Stimulated activated CD8-positive, alpha-beta memory T cell treated with anti-CD3 and anti-CD28 coated beads, Interleukin-12 subunit alpha, Interleukin-12 subunit beta, amount 100 ng/mL, for 24 hours (primary cell): ENCODE data around the gene ZNF695.
"Not testable (repeated sequence)": the region's sequence is repeated elsewhere in the genome, so short reads cannot be mapped to it uniquely, and the experiment has no call there.

Experiments
- DNase-seq: peaks from one replicate; pipeline ENCODE4 v3.0.0-alpha.2; 2020; ENCODE audit errors: extremely low read depth

Gene ZNF695

DNA sequence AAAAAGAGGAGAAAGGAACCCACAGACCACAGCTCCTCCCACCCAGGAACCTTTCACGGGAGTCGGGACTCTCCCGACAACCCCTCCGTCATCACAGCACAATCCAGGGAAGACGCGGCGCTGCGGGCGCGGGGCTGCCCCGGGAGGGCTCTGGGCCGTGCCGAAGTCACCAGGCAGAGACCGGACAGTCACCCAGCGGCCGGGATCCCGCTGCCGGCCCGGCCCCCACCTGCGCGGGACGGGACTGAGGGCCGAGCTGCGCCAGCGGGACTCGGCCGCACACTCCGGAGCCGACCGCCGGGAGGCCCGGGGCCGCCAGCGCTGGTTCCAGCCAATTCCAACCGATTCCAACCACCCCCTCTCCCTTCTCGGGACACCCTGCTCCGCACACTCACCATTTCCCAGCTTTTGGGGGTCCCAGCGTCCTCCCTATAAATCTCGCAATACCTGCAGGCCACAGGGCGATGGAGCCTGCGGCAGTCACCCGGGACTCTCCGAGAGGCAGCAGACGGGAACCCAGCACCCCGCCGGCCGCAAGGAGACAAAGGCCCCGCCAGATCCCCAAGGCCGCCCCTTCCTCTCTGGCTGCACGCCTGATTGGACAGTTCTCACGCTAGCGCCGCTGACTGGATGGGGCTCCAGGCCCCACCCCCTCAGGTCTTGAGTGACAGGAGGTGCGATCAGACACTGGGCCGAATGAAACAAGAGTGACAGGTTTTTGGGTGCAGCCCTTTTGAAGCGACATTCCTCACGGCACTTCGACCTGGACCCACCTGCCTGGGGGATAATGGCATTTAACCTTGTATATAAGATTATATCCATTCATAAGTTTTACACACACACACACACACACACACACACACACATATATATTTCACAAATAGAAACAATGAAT, at the start of gene ZNF695:
Gene ZNF695 (minus strand): TSS at position 547 of the 895 bp plus-strand sequence. CDS start 149 bp downstream, at position 398.
- peak; percentile 38 for DNase-seq

DNA sequence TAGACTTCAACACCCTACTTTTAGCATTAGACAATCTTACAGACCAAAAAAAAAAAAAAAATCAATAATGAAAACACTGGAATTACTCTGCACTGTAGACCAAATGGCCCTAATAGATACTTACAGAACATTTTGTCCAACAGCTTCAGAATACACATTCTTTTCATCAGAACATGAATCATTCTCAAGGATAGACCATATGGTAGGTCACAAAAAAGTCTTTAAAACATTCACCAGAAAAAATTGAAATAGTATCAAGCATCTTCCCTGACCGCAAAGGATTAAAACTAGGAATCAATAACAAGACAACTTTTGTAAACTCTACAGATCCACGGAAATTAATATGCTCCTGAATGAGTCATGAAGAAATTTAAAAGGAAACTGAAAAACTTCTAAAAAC, 48.2 kb upstream of the ZNF695 start:
- no peak for DNase-seq

DNA sequence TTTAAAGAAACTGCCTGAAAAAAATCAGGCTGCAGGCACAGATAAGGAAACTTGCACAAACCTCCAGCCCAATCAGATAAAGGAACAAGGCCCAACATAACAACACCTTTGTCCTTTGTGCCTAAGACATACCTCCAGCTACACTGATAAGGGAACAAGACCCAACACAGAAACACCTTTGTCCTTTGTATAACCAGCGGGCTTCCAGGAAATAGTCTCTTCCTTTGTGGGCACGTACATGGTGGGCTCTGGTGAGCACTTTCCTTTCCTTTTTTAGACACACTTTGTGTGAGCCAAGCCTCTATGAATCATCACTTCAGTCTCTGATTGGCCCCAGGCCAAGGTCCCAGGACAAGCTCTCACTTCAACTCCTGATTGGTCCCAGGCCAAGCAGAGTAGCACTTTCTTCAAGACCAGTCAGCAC, 47.1 kb upstream of the ZNF695 start:
- no peak for DNase-seq

DNA sequence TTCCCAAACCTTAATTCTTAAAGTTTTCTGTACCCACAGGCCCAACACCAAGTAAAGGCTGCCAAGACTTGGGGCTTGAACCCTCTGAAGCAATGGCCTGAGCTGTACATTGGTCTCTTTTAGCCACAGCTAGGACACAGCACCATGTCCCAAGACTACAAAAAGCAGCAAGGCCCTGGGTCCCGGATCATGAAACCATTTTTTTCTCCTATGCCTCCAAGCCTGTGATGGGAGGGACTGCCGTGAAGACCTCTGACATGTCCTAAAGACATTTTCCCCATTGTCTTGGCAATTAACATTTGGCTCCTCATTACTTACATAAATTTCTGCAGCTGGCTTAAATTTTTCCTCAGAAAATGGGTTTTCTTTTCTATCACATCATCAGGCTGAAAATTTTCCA, 39.8 kb upstream of the ZNF695 start:
- no peak for DNase-seq

DNA sequence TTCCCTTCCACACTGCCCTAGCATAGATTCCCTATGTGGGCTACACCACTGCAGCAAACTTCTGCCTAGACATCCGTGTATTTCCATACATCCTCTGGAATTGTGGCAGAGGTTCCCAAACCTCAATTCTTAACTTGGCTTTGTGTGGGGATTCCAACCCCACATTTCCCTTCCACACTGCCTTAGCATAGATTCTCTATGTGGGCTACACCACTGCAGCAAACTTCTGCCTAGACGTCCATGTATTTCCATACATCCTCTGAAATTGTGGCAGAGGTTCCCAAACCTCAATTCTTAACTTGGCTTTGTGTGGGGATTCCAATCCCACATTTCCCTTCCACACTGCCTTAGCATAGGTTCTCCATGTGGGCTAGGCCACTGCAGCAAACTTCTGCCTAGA, 39.4 kb upstream of the ZNF695 start:
- DNase-seq, result no peak

DNA sequence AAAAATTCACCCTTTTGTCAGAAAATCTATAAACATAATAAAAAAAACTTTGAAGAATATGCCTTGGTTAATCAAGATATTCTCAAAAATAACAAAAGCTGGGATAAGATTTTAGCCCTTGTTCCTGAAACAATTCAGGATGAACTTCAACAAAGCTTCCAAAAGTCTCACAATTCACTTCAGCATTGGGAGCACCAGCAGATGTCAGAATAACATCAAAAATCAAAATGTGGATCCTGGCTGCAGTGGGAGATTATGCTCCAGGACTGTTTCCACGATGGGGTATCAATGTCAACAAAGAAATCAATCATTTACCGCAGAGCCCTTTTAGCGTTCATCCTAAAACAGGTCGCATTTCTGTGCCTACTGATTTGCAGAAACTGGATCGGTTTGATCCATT, 35.5 kb upstream of the ZNF695 start:
- no peak for DNase-seq

DNA sequence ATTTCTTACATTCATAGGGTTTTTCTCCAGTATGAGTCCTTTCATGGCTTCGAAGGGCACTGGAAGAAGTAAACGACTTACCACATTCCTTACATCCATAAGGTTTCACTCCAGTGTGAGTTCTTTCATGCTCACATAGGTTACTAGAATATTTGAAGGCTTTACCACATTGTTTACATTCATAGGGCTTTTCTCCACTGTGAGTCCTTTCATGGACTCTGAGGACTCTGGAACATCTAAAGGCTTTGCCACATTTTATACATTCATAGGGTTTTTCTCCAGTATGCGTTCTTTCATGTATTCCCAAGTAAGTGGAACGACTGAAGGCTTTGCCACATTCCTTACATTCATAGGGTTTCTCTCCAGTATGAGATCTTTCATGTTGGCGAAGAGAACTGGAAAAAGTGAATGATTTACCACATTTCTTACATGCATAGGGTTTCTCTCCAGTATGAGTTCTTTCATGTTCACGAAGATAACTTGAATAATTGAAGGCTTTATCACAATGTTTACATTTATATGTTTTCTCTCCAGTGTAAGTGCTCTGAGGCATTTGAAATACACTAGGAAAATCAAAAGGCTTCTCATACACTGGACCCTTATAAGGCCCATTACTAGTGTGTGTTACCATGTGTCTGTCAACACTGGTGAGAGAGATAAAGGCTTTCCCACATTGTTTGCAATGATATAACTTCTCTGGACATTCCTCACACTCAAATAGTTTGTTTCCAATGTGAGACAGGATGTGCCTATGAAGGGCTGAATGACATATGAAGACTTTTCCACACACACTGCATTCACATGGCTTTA, 29.9 kb upstream of the ZNF695 start:
- no peak for DNase-seq

DNA sequence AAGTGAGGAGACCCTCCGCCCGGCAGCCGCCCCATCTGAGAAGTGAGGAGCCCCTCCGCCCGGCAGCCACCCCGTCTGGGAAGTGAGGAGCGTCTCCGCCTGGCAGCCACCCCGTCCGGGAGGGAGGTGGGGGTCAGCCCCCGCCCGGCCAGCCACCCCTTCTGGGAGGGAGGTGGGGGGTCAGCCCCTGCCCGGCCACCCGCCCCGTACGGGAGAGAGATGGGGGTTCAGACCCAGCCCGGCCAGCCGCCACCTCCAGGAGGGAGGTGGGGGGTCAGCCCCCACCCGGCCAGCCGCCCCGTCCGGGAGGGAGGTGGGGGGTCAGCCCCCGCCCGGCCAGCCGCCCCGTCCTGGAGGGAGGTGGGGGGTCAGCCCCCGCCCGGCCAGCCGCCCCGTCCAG, 24.4 kb upstream of the ZNF695 start:
- DNase-seq, result not testable (repeated sequence)

DNA sequence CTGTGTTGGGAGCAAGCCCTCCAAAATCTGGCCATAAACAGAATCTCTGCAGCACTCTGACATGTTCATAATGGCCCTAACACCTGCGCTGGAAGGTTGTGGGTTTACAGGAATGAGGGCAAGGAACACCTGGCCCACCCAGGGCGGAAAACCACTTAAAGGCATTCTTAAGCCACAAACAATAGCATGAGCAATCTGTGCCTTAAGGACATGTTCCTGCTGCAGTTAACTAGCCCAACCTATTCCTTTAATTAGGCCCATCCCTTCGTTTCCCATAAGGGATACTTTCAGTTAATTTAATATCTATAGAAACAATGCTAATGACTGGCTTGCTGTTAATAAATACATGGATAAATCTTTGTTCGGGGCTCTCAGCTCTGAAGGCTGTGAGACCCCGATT, 16.8 kb upstream of the ZNF695 start:
- DNase-seq, result not testable (repeated sequence)

DNA sequence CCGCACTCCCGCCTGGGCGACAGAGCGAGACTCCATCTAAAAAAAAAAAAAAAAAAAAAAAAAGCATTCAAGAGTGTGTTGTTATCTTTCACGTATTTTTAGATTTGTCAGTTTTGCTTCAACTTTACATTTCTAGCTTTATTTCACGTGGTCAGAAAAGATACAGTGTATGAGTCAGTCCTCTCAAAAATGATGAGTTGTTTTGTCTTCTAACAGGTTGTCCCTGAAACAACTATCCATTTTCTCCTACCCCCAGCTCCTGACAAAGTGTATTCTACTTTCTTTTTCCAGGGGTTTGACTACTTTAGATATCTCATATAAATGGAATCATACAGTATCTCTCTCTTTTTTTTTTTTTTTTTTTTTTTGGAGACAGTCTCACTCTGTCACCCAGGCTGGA, 5.5 kb upstream of the ZNF695 start:
- DNase-seq, result no peak

DNA sequence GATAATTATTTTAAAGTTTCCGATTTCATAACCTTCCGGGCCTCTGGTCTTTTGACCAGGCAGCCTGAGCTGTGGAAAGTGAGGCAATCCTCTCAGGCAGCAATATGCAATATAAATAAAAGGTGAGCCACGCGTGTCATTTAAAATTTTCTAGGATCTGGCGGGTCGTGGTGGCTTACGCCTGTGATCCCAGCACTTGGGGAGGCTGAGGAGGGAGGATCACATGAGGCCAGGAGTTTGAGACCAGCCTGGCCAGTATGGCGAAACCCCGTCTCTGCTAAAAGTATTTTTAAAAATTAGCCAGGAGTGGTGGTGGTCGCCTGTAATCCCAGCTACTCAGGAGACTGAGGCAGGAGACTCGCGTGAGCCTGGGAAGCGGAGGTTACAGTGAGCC, 546 bp upstream of the ZNF695 start:
- DNase-seq, result no peak

DNA sequence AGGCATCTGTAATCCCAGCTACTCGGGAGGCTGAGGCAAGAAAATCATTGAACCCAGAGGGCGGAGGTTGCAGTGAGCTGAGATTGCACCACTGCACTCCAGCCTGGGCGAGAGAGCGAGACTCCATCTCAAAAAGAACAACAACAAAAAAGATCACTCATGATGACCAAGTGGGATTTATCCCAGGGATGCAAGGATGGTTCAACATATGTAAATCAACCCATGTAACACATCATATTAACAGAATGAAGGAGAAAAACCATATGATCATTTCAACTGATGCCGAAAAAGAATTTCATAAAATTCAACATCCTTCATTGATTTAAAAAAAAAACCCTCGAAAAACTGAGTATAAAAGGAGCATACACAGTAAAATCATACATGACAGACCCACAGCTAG, 3.8 kb downstream of the ZNF695 start:
- not testable (repeated sequence) for DNase-seq

DNA sequence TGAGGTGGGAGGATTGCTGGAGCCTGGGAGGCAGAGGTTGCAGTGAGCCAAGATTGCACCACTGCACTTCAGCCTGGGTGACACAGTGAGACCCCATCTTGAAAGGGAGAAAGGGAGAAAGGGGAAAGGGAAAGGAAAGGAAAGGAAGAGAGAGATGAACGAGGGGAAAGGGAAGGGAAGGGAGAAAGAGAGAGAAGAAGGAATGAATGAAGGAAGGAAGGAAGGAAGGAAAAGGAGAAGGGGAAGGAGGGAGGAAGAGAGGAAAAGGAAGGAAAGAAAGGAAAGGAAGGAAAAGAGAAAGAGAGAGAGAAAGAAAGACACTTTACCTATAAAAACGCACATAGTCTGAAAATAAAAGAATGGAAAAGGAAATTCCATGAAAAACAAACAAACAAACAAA, 18.0 kb downstream of the ZNF695 start:
- no peak for DNase-seq

DNA sequence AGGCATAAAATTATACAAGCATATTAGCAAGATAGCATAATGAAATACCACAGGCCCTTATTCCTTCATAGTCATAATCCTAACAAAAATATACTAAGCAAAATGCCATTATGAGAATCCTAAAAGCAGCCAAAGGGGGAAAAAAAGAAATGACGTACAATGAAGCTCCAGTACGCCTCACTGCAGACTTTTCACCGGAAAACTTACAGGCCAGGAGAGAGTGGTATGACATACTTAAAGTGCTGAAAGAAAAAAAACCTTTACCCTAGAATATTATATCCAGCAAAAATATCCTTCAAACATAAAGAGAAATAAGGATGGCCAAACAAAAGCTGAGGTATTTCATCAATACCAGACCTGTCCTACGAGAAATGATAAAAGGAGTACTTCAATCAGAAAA, 19.5 kb downstream of the ZNF695 start:
- no peak for DNase-seq

DNA sequence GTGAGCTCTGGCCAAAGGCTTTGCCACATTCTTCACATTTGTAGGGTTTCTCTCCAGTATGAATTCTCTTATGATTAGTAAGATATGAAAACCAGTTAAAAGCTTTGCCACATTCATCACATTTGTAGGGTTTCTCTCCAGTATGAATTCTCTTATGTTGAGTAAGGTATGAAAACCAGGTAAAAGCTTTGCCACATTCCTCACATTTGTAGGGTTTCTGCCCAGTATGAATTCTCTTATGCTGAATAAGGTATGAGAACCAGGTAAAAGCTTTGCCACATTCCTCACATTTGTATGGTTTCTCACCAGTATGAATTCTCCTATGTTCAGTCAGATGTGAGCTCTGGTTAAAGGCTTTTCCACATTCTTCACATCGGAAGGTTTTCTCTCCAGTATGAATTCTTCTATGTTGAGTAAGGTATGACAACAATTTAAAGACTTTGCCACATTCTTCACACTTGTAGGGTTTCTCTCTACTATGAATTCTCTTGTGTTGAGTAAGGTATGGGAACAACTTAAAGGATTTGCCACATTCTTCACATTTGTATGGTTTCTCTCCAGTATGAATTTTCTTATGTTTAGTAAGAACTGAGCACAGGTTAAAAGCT, 20.7 kb downstream of the ZNF695 start:
- DNase-seq, result no peak

DNA sequence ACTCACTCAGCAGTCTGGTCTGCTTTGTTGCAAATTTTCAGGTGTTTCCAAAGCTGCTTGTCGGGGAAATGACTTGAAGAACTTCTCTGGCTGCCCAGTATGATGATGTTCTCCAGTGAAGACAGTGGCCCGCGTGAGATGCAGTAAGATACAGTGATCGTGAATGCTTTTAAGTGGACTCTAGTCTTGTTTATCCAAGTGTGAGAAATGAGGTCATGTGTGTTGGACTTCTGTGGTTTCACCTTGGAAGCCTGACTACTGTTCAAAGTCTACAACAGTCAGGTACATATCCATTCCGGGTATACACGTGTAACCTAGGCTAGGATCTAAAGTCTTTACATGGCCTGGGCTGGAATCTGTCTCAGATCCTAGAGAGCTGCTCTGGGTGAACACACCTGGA, 29.1 kb downstream of the ZNF695 start:
- DNase-seq, result no peak

DNA sequence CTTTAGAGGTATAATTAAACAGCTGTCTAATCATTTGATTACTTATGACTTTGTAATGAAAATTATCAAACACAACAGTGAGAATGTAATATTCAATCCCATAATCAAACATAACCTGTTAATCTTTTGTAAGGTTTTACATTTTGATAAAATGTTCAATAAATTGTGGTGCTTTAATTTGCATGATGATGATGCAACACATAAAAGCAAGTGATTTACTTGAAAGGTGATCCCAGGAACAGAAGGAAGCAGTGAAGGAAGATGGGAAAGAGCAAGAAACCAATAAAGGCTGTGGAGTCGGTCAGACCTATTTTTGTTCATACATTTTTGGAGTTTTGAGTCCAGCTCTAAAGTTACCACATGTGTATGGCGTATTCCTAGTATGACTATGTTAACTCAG, 29.6 kb downstream of the ZNF695 start:
- DNase-seq, result no peak

DNA sequence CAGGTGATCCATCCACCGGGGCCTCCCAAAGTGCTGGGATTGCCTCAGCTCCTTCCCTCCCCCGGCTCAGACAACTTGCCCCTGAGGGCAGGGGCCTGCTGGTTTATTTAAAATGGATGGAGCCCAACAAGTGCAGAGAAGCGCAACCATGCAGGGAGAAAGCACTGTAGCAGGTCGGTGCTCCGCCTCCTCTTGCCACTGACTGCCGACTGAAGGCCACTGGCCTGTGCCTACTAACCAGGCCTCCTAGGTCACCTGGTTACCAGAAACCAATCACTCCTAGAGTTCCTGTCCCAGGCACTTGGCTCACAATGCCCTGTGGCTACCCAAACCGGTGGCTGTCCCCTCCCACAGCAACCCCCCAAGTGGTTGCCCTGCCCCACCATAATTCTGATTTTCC, 35.9 kb downstream of the ZNF695 start:
- DNase-seq, result no peak

DNA sequence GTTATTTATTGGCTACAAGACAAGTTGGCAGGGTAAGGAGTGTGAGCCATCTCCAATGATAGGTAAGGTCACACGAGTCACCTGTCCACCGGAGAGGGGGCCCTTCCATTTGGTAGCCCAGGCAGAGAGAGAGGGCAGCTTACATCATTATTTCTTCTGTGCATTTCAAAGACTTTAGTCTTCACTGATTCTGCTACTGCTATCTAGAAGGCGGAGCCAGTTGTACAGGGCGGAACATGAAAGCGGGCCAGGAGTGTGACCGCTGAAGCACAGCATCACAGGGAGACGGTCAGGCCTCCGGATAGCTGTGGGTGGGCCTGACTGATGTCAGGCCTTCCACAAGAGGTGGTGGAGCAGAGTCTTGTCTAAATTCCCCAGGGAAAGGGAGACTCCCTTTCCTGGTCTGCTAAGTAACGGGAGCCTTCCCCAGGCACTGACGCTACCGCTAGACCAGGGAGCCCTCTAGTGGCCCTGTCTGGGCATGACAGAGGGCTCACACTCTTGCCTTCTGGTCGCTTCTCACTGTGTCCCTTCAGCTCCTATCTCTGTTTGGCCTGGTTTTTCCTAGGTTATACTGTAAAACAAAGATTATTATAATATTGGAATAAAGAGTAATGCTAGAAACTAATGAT, 36.7 kb downstream of the ZNF695 start:
- DNase-seq, result no peak

DNA sequence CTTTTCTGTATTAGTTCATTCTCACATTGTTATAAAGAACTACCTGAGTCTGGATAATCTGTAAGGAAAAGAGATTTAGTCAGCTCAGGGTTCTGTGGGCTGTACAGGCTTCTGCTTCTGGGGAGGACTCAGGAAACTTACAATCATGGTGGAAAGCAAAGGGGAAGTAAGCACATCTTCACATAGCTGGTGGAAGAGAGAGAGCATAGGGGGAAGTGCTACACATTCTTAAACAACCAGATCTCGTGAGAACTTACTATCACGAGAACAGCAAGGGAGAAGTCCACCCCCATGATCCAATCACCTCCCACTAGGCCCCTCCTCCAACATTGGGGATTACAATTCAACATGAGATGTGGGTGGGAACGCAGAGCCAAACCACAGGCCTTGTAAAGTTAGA, 38.2 kb downstream of the ZNF695 start:
- no peak for DNase-seq

DNA sequence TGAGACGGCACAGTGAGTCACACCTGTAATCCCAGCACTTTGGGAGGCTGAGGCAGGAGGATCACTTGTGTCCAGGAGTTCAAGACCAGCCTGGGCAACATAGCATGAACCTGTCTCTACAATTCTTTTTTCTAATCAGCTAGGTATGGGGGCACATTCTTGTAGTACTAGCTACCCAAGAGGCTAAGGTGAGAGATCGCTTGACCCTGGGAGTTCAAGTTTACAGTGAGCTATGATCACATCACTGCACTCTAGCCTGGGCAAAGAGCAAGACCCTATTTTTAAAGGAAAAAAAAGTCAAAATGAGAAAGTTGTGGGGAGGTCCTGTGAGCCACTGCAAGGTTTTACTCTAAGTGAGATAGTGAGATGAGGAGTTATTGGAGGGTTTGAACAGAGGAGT, 41.4 kb downstream of the ZNF695 start:
- DNase-seq, result no peak
